Measurements from ENCODE around the gene LRRC32. TPM values are rescaled to one million over a fixed set of nuclear protein-coding genes. Genes with fewer than 3 reads are reported as not detected.

LRRC32 gene
- total and polyA plus RNA-seq, 10 of the 15 experiments (the other 5 are each of a cell fraction or from before 2014, with no cell fraction given), result 0.56 to 20.8 (median 7.4) TPM

DNA sequence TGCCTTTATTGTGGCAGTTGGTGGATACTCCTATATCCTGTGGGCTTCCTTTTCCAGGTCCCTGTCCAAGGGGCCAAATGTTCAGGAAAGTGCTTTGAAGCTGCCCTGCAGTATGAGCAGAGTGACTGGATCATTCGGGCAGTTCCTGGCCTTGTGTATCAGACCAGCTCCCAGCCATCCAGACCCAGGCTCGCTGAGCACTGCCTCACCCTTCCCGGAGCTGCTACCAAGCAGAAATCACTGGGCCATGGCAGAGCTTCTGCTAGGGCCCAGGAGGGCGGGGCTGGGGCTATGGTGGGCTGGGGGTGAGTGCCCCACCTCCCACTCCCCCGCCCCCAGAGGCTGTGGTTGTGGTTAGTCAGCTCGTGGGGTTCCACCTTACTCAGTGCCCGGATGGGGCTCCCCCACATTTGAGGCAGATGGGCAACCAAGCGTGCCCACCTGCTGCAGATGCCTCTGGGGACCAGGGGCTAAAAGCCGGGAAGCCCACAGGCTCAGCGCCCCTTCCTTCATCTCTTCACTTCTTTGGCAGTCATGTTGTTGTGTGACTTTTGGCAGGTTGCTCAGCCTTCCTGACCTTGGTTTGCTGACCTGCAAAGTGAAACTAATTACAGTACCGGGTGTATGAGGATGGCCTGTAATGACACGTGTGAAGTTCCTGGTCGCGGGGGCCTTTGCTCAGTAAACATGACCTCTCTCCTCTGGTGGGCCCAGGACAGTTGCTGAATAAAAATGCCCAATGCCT is 2.1 kb upstream of the LRRC32 start (continued):
- TF ChIP-seq, protein P1, sequence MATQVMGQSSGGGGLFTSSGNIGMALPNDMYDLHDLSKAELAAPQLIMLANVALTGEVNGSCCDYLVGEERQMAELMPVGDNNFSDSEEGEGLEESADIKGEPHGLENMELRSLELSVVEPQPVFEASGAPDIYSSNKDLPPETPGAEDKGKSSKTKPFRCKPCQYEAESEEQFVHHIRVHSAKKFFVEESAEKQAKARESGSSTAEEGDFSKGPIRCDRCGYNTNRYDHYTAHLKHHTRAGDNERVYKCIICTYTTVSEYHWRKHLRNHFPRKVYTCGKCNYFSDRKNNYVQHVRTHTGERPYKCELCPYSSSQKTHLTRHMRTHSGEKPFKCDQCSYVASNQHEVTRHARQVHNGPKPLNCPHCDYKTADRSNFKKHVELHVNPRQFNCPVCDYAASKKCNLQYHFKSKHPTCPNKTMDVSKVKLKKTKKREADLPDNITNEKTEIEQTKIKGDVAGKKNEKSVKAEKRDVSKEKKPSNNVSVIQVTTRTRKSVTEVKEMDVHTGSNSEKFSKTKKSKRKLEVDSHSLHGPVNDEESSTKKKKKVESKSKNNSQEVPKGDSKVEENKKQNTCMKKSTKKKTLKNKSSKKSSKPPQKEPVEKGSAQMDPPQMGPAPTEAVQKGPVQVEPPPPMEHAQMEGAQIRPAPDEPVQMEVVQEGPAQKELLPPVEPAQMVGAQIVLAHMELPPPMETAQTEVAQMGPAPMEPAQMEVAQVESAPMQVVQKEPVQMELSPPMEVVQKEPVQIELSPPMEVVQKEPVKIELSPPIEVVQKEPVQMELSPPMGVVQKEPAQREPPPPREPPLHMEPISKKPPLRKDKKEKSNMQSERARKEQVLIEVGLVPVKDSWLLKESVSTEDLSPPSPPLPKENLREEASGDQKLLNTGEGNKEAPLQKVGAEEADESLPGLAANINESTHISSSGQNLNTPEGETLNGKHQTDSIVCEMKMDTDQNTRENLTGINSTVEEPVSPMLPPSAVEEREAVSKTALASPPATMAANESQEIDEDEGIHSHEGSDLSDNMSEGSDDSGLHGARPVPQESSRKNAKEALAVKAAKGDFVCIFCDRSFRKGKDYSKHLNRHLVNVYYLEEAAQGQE (IDR thresholded peaks at IDR 0.05; ENCODE audit: low read depth, low read length), result peak; percentile 35; the same call in 1 of the 2 replicates
- TF ChIP-seq MXI1 (IDR thresholded peaks at IDR 0.05; ENCODE audit: low read depth, low read length) (peak; percentile 49), IKZF2 (IDR thresholded peaks at IDR 0.05) (peak; percentile 87 to 92), POLR2A (IDR thresholded peaks at IDR 0.05; ENCODE audit: low read depth, low read length) (peak; percentile 55), CBX5 (IDR thresholded peaks at IDR 0.05; ENCODE audit: low read depth) (no peak), POU2F2 (IDR thresholded peaks at IDR 0.05; ENCODE audit: borderline replicate concordance, low read depth, low read length) (0 out of 3 replicates have a peak, but pooled peaks have one; percentile 39), BACH1 (IDR thresholded peaks at IDR 0.05; ENCODE audit: borderline replicate concordance) (peak; percentile 59; the same call in 1 of the 2 replicates), MTA3 (IDR thresholded peaks at IDR 0.05; ENCODE audit: borderline replicate concordance, low read length) (no peak), RELA (IDR thresholded peaks at IDR 0.05; ENCODE audit: borderline replicate concordance, partially characterized antibody) (peak; percentile 67)
- TF ChIP-seq, protein P2, sequence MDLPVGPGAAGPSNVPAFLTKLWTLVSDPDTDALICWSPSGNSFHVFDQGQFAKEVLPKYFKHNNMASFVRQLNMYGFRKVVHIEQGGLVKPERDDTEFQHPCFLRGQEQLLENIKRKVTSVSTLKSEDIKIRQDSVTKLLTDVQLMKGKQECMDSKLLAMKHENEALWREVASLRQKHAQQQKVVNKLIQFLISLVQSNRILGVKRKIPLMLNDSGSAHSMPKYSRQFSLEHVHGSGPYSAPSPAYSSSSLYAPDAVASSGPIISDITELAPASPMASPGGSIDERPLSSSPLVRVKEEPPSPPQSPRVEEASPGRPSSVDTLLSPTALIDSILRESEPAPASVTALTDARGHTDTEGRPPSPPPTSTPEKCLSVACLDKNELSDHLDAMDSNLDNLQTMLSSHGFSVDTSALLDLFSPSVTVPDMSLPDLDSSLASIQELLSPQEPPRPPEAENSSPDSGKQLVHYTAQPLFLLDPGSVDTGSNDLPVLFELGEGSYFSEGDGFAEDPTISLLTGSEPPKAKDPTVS (IDR thresholded peaks at IDR 0.05; ENCODE audit: low read depth, low read length), result no peak
- TF ChIP-seq, protein P3, sequence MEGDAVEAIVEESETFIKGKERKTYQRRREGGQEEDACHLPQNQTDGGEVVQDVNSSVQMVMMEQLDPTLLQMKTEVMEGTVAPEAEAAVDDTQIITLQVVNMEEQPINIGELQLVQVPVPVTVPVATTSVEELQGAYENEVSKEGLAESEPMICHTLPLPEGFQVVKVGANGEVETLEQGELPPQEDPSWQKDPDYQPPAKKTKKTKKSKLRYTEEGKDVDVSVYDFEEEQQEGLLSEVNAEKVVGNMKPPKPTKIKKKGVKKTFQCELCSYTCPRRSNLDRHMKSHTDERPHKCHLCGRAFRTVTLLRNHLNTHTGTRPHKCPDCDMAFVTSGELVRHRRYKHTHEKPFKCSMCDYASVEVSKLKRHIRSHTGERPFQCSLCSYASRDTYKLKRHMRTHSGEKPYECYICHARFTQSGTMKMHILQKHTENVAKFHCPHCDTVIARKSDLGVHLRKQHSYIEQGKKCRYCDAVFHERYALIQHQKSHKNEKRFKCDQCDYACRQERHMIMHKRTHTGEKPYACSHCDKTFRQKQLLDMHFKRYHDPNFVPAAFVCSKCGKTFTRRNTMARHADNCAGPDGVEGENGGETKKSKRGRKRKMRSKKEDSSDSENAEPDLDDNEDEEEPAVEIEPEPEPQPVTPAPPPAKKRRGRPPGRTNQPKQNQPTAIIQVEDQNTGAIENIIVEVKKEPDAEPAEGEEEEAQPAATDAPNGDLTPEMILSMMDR (IDR thresholded peaks at IDR 0.05 in 2 of 3, conservative IDR thresholded peaks at IDR 0.05 in 1 of 3; ENCODE audit: control insufficient read depth in 2 of 3, extremely low read depth in 1 of 3, insufficient read depth in 1 of 3, low read depth in 3 of 3, low read length in 3 of 3), result no peak
- TF ChIP-seq, protein P4, sequence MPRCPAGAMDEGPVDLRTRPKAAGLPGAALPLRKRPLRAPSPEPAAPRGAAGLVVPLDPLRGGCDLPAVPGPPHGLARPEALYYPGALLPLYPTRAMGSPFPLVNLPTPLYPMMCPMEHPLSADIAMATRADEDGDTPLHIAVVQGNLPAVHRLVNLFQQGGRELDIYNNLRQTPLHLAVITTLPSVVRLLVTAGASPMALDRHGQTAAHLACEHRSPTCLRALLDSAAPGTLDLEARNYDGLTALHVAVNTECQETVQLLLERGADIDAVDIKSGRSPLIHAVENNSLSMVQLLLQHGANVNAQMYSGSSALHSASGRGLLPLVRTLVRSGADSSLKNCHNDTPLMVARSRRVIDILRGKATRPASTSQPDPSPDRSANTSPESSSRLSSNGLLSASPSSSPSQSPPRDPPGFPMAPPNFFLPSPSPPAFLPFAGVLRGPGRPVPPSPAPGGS (IDR thresholded peaks at IDR 0.05; ENCODE audit: borderline replicate concordance, insufficient read depth, low read depth, low read length, poor library complexity, severe bottlenecking), result peak; percentile 98
- TF ChIP-seq, protein P5, sequence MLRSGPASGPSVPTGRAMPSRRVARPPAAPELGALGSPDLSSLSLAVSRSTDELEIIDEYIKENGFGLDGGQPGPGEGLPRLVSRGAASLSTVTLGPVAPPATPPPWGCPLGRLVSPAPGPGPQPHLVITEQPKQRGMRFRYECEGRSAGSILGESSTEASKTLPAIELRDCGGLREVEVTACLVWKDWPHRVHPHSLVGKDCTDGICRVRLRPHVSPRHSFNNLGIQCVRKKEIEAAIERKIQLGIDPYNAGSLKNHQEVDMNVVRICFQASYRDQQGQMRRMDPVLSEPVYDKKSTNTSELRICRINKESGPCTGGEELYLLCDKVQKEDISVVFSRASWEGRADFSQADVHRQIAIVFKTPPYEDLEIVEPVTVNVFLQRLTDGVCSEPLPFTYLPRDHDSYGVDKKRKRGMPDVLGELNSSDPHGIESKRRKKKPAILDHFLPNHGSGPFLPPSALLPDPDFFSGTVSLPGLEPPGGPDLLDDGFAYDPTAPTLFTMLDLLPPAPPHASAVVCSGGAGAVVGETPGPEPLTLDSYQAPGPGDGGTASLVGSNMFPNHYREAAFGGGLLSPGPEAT (IDR thresholded peaks at IDR 0.05; ENCODE audit: low read depth), result peak; percentile 80
- TF ChIP-seq, protein P6, sequence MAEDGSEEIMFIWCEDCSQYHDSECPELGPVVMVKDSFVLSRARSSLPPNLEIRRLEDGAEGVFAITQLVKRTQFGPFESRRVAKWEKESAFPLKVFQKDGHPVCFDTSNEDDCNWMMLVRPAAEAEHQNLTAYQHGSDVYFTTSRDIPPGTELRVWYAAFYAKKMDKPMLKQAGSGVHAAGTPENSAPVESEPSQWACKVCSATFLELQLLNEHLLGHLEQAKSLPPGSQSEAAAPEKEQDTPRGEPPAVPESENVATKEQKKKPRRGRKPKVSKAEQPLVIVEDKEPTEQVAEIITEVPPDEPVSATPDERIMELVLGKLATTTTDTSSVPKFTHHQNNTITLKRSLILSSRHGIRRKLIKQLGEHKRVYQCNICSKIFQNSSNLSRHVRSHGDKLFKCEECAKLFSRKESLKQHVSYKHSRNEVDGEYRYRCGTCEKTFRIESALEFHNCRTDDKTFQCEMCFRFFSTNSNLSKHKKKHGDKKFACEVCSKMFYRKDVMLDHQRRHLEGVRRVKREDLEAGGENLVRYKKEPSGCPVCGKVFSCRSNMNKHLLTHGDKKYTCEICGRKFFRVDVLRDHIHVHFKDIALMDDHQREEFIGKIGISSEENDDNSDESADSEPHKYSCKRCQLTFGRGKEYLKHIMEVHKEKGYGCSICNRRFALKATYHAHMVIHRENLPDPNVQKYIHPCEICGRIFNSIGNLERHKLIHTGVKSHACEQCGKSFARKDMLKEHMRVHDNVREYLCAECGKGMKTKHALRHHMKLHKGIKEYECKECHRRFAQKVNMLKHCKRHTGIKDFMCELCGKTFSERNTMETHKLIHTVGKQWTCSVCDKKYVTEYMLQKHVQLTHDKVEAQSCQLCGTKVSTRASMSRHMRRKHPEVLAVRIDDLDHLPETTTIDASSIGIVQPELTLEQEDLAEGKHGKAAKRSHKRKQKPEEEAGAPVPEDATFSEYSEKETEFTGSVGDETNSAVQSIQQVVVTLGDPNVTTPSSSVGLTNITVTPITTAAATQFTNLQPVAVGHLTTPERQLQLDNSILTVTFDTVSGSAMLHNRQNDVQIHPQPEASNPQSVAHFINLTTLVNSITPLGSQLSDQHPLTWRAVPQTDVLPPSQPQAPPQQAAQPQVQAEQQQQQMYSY (CRISPR knock-in tag; IDR thresholded peaks at IDR 0.05), result no peak
